Measurements from ENCODE around the gene FBXO47.

GRCh38 chr17:38996660-38997337 lies 29.6 kb upstream of the FBXO47 start:
- TF ChIP-seq, protein P1, sequence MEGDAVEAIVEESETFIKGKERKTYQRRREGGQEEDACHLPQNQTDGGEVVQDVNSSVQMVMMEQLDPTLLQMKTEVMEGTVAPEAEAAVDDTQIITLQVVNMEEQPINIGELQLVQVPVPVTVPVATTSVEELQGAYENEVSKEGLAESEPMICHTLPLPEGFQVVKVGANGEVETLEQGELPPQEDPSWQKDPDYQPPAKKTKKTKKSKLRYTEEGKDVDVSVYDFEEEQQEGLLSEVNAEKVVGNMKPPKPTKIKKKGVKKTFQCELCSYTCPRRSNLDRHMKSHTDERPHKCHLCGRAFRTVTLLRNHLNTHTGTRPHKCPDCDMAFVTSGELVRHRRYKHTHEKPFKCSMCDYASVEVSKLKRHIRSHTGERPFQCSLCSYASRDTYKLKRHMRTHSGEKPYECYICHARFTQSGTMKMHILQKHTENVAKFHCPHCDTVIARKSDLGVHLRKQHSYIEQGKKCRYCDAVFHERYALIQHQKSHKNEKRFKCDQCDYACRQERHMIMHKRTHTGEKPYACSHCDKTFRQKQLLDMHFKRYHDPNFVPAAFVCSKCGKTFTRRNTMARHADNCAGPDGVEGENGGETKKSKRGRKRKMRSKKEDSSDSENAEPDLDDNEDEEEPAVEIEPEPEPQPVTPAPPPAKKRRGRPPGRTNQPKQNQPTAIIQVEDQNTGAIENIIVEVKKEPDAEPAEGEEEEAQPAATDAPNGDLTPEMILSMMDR (IDR thresholded peaks at IDR 0.05), result no peak
- TF ChIP-seq POLR2AphosphoS5 (IDR thresholded peaks at IDR 0.05) (no peak), POLR2A (IDR thresholded peaks at IDR 0.05; ENCODE audit: low read depth) (no peak), EP300 (IDR thresholded peaks at IDR 0.05) (no peak)

All from esophagus muscularis mucosa (tissue), 4 donors.